ENCODE measurements around the gene COA7. TPM values are rescaled to one million over a fixed set of nuclear protein-coding genes. Genes with fewer than 3 reads are reported as not detected.

Gene COA7
- polyA plus RNA-seq, 1 of the 3 experiments (the other 2 are of a cell fraction): 9.0 TPM

- DNase-seq: no peak
- ChIA-PET POLR2A (no interaction called here), CTCF (interaction anchor here (0.7 kb wide), 1 partner anchor 55 kb away, joined by 3 read pairs; no protein-coding TSS in a partner anchor)
- H3K4me1 ChIP-seq (ENCODE audit: control insufficient read depth in 1 of 2, insufficient read depth in 2 of 2, low read depth in 1 of 2, low read length in 1 of 2): no peaks in the 10 kb centered on the region; a peak in 1 of 4 replicates
- 100% methylated on average over 2 of the region's 4 CpGs for WGBS (ENCODE audit: low lambda C conversion rate)
- TF ChIP-seq FOXM1 (IDR thresholded peaks at IDR 0.05; ENCODE audit: low read depth) (no peak), MAX (IDR thresholded peaks at IDR 0.05; ENCODE audit: low read depth) (no peak), IRF3 (IDR thresholded peaks at IDR 0.05; ENCODE audit: low read depth, low read length) (no peak), REST (IDR thresholded peaks at IDR 0.05; ENCODE audit: low read depth, low read length) (no peak), GATA2 (CRISPR knock-in tag; IDR thresholded peaks at IDR 0.05) (no peak), EP300 (IDR thresholded peaks at IDR 0.05; ENCODE audit: borderline replicate concordance in 1 of 2, low read depth in 1 of 2, low read length in 1 of 2) (no peak), SMC3 (IDR thresholded peaks at IDR 0.05; ENCODE audit: low read depth, low read length) (no peak), ELF1 (IDR thresholded peaks at IDR 0.05) (no peak), JUND (IDR thresholded peaks at IDR 0.05) (no peak), RXRA (IDR thresholded peaks at IDR 0.05; ENCODE audit: borderline replicate concordance, low read depth) (no peak), TCF12 (IDR thresholded peaks at IDR 0.05) (no peak), USF1 (IDR thresholded peaks at IDR 0.05; ENCODE audit: borderline replicate concordance, low read depth) (no peak), POLR2AphosphoS5 (IDR thresholded peaks at IDR 0.05; ENCODE audit: low read depth, low read length) (no peak), NFIC (IDR thresholded peaks at IDR 0.05; ENCODE audit: borderline replicate concordance) (no peak)
- peaks cover 14 to 28% of the 10 kb centered on the region in 2 experiments for H3K36me3 ChIP-seq (replicated peaks in 1 of 2; ENCODE audit: control insufficient read depth in 1 of 2, insufficient read depth in 2 of 2, low read length in 1 of 2)
- H2AFZ ChIP-seq (ENCODE audit: low read depth): no peak overlapping the region
- H3F3A ChIP-seq (replicated peaks; ENCODE audit: insufficient read depth): no peaks in the 10 kb centered on the region
- no peaks in the 10 kb centered on the region for H3K9me3 ChIP-seq
- no peaks in the 10 kb centered on the region for H3K27me3 ChIP-seq (ENCODE audit: insufficient read depth)
- peaks cover 55% of the 10 kb centered on the region for H3K79me2 ChIP-seq (ENCODE audit: insufficient read depth)
- no peaks in the 10 kb centered on the region for H4K20me1 ChIP-seq (ENCODE audit: insufficient read depth)
- no peak overlapping the region for H3K4me3 ChIP-seq (ENCODE audit: low read depth in 2 of 2, low read length in 1 of 2)
- no peak overlapping the region for H3K9ac ChIP-seq
- H3K27ac ChIP-seq (ENCODE audit: low read depth in 2 of 2, low read length in 1 of 2): no peak overlapping the region
- H3K9me2 ChIP-seq: no peaks in the 10 kb centered on the region
- H3K4me2 ChIP-seq: no peak overlapping the region
These were observed 5.5 kb downstream of the COA7 start for GRCh38 chr1:52692697-52693096.
